Cardiac fibroblast (primary cell): Measurements from ENCODE around the gene EPAS1.

Experiments
- DNase-seq, 2 donors: peaks; one replicate each; pipeline versions ENCODE4 v3.0.0 to v3.0.0-alpha.2; 2010; ENCODE audit warnings: low read depth in 2 of 2
- H3K4me3 ChIP-seq, 2 donors: replicated peaks in 1 of 2; 1 replicate in 1 of 2; 2 replicates in 1 of 2; pipeline ENCODE4 v1.5.1; 2011; ENCODE audit warnings: low read depth in 2 of 2, low read length in 2 of 2, mild to moderate bottlenecking in 2 of 2, moderate library complexity in 1 of 2
- TF ChIP-seq, protein P1 (sequence below): IDR thresholded peaks from one replicate; pipeline ENCODE4 v1.5.1; 2011; ENCODE audit warnings: low read depth, mild to moderate bottlenecking, low read length, inconsistent platforms

The EPAS1 gene

DNA sequence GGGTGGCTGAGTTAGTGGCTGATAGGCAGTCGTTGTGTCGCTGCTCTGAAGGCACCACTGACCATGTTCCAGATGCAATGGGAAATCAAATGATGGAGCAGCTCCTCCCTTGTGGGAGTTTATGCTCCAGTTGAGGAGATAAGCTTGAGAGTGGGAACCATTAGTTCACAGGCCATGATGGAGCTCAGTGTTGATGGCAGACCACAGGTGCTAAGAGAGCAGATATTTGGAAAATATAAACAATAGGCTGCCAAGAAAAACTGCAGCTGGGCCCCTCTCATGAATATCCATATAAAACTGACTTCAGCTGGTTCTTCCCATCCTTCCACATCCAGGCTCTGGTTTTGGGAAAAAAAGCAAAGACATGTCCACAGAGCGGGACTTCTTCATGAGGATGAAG is 63.1 kb downstream of the EPAS1 start:
- DNase-seq: no peak
- TF ChIP-seq, protein P1, sequence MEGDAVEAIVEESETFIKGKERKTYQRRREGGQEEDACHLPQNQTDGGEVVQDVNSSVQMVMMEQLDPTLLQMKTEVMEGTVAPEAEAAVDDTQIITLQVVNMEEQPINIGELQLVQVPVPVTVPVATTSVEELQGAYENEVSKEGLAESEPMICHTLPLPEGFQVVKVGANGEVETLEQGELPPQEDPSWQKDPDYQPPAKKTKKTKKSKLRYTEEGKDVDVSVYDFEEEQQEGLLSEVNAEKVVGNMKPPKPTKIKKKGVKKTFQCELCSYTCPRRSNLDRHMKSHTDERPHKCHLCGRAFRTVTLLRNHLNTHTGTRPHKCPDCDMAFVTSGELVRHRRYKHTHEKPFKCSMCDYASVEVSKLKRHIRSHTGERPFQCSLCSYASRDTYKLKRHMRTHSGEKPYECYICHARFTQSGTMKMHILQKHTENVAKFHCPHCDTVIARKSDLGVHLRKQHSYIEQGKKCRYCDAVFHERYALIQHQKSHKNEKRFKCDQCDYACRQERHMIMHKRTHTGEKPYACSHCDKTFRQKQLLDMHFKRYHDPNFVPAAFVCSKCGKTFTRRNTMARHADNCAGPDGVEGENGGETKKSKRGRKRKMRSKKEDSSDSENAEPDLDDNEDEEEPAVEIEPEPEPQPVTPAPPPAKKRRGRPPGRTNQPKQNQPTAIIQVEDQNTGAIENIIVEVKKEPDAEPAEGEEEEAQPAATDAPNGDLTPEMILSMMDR: no peak
- H3K4me3 ChIP-seq: no peak overlapping the region

DNA sequence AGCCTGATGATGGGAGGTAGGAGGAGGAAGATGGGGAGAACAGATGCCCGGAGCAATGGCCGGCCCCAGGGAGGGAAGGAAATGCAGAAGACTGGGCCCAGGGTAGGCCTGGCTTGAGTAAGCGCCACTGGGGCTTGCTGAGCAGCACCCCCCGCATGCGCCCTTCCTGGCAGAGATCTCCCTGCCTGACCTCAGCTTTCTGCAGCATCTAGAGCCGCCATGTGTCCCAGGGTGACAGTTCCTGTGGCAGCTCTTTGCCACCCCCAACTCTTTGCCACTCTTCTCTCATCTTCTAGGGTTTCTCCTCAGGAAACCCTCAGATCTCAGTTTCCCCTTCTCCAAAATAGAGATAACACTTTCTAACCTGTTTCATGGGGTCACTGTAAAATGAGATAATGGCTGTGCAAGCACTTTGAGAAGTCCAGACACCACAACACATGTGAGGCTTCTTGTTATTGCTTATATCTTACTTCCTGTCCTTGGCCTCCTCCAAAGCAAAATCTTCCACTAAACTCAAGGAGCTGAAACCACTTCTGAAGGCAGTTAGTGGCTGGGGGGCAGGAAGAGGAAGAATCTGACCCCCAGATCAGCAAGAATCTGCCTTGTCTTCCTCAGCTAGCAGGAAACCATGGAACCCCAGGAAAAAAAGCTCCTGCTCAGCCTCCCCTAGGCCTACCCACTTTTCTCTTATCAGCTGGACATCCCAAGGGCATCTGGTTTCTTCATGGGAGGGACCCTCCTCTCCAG is 64.9 kb downstream of the EPAS1 start:
- H3K4me3 ChIP-seq: no peak overlapping the region
- DNase-seq: no peak
- TF ChIP-seq, protein P1: no peak

DNA sequence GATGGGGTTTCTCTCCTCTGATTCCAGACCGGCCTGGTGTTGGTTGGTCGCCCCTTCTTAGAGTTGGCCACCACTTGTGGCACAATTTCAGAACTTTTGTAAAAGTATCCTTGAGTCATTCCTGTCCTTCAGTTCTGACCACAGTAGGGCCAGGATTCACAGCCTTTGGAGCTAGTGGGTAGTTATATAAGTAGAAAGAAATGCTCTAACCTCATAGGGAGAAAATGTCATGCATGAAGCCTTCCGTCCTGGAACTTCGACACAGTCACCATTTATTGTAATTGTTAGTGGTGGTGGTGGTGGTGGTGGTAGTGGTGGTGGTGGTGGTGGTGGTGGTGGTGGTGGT is 65.4 kb downstream of the EPAS1 start:
- no peak for DNase-seq
- H3K4me3 ChIP-seq: no peak overlapping the region

DNA sequence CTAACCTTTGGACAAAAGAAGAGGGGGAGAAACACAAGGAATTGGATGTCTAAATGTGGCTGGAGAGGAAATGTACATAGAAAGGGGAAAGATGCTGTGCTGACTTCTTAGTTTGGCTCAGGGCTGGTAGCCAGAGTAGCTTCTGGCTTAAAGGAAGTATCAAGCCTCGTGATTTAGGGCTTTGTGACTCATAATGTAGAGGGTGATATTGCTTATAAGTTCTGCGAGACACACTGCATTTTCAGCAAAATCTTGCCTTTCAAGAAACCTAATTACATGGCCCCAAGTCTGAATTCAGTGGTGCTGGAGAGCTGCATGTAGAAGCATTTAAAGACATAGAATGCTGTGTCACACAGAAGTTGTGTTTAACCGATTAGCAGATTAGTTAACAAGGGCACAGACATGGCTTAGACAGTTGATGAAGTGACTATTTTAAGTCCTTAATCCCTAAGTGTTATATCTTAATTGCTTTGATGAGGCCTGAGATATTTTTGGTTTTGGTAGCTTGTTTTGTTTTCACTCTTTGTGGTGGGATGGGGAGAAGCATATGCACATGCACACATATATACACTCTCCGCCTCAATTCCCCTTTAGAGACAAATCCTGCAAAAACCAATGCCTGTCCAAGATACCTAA is 66.4 kb downstream of the EPAS1 start:
- peak; percentile 82 to 85 for DNase-seq
- TF ChIP-seq, protein P1: no peak
- no peak overlapping the region for H3K4me3 ChIP-seq

More for the DNA sequence above, 65.4 kb downstream of the EPAS1 start:
- TF ChIP-seq, protein P1: no peak

DNA sequence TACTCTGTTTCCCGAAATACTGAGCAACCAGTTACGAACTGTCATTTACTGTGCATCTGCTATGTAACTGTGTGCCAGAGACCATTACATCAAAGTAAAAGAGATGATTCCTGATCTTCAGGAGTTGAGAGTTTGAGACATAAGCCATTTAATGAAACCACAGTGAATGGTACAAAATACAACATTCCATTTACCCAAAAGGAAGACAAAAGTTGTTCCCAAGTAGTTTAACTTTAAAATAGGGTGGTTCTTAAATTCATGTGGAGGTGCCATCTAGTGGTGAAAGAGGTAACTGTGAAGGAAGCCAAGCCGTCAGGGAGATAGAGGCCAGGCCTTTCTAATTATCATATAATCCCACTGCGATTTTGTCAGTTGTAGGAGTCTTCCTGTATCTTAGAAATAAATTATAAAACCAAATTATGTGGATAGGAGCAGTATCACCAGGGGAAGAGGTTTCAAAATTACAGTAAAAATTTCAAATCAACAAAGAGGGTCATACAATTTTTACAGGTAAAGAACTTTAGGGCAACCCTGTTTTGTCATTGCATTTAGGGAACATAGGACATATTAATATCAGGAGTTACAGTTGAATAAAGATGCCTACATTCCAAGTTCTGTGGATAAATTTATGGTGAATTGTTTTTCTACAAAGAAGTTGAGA is 67.7 kb downstream of the EPAS1 start:
- DNase-seq: peak; percentile 80 to 85
- TF ChIP-seq, protein P1: peak; percentile 66
- H3K4me3 ChIP-seq: no peak overlapping the region

DNA sequence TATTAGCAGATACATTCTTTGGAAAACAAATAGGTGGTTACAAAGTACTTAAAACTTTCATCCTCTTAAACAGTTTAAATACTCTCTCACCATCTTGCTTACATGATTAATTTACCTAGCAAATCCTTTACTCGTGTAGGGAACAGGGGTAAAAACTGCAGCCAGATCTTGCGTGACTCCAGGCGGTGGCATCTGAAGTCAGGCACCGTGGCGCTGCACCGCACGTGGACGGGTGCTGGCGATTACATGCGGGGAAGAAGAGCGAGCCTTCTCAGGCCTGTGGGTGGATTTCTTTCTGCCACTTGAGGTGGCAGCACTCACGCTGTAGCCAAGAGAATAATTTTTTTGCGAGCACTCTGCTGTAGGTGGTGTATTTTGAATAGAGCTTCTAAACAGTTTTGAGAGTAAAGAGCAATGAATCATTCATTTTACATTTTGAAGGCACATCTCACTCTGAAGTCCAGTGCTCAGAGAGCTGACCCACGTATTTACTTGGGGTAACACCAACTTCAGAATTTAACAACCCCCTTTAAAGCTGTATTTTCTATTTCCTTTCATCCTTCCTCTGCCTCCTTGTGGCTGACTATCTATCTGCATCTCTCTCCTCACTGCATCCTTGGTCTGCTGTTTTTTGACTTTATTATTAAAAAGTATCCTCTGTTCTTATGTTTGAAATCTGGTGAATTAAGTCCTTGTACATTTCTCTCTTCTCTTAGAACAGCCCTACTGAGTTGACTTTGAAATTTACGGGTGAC is 68.9 kb downstream of the EPAS1 start:
- peak in 1 of 2 donors; percentile 39 for DNase-seq
- no peak overlapping the region for H3K4me3 ChIP-seq
- TF ChIP-seq, protein P1: peak; percentile 45
